Measurements from ENCODE around the gene LMX1A.

The LMX1A gene

DNA sequence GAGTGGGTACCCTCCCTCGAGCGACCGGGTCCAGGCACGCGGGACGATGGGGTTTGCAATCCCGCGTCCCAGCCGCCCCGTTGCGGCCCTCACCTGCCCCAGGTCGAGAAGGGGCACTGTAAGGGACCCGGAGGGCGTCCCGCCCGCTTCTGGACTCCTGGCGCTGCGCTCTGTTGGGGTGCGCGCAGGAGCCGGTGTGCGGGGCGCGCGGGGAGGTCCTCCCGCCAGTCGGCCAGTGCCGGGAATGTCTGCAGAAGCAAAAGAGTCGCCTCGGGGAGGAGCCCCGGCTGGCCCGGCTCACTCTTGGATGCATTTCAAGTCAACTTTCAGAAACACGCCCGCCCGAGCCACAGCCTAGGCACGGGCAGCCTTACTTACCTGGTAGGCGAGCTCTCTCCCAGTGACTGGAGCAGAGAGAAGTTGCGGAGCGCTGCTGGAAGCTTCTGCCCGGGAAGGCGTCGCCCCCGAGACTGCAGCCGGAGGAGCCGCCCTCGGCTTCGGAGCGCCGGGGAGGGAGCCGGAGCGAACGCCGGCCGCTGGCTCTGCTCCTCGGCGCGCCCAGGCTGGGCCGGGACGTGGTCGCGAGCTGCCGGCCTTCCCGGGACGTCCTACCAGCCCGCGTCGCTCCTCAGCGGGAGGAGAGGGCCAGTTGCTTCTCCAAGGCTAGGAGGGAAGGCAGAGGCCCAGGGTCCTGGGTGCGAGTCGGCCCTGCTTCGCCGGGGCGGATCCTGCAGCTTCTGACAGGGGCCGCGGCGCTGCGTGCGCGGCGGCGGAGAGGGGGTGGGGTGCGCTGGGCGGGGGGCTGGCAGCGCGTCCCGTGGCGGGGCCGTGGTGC, at the start of gene LMX1A:
TSS of gene LMX1A (minus strand) at position 739 of the 835 bp plus-strand sequence. CDS start 1,156 bp downstream, outside the sequence.
- no peak for DNase-seq

GRCh38 chr1:165403835-165404482, 47.4 kb upstream of the LMX1A start:
- no peak for DNase-seq

GRCh38 chr1:165402517-165403111, 46.1 kb upstream of the LMX1A start:
- no peak for DNase-seq

DNA sequence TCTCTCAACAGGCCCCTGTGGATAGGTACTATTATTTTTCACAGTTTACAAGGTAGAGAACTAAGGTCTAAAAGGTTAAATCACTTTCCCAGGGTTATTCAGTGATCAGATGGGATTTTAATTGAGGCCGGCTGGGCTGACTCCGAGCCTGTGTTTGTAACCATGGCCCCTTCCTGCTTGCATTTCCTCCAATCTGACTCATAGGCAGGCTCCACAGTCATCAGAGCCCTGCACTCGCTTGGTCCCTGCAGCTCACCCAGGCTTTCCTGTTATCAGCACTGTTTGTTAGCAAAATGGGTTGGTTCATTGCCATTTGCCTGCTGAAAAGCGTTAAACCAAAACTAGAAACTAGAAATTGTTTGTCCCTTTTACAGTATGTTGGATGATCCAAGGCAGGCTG, 41.4 kb upstream of the LMX1A start:
- DNase-seq, result no peak

DNA sequence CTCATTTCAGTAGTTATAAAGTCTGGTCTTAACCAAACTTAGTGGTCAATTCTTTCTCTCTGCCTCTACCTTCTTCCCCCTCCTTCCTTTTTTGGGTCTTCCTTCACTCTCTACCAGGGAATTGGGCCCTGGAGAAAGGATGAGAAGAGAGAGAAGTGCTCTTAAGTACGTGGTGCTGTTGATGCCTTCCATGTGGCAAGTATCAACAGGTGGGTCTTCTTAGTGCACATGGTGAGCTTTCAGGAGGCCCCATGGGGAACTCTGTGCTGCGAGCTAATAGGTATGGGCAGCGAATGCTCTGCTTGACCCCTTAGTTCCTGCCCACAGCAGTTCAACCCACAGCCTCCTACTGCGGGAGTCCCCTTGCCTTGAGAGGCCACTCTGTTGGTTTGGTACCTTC, 39.4 kb upstream of the LMX1A start:
- DNase-seq, result no peak

DNA sequence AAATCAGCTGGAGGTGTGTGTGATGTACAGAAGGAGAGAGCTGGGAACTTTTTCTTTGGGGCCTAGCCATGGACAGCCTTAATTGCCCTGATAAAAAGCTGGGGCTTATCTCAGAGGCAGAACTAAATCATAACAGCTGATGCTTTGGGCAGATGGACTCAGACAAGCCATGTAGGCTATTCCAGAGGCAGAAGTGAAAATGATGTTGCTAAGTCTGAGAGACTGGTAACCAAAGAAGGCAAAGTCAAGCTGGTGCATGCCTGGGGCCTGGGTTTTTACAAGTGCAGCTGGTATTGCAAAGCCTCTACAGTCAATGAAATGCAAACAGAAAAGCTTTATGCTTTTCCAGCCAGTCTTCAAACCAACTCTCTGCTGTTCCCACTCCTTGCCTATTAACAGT, 39.0 kb upstream of the LMX1A start:
- DNase-seq, result no peak

- peak; percentile 56 for DNase-seq
Observed at GRCh38 chr1:165392634-165393571, 36.4 kb upstream of the LMX1A start.

GRCh38 chr1:165389609-165390008, 33.1 kb upstream of the LMX1A start:
- no peak for DNase-seq

GRCh38 chr1:165387961-165388360, 31.4 kb upstream of the LMX1A start:
- no peak for DNase-seq

DNA sequence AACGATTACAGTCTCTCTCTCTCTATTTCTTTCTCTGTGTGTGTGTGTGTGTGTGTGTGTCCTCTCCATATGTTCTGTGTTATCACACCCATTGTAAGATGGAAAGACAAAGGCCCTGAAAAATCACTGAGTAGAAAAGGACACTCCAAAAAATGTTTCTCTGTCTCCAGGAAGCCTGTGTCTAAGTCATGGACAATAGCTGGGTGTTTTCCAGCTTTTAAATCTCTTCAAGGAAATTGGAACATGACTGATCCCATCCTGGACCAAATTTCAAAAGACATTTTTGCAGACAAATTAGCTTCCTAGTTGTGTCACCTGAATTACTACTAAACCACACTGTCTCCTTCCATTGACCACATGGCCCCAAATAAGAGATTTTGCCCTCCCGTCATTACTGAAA, 31.0 kb upstream of the LMX1A start:
- no peak for DNase-seq

GRCh38 chr1:165383599-165384405, 27.3 kb upstream of the LMX1A start:
- DNase-seq, result no peak

DNA sequence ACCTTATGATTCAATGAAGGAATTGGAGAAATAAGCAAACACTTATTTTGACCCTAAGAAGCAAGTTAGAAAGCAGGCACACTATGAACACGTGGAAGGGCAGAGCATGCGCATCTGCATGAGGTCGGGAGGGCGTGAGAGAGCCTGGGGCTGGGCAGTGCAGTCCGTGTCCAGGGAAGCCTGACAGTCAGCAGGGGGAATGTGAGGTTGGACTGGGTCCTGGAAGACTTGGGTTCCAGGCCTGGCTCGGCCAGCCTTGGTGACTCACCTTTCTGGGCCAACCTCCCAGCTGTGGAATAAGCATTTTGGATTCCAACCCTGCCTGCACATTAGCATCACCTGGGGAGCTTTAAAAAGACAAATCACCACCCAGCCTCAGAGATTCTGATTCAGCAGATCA, 26.6 kb upstream of the LMX1A start:
- no peak for DNase-seq

DNA sequence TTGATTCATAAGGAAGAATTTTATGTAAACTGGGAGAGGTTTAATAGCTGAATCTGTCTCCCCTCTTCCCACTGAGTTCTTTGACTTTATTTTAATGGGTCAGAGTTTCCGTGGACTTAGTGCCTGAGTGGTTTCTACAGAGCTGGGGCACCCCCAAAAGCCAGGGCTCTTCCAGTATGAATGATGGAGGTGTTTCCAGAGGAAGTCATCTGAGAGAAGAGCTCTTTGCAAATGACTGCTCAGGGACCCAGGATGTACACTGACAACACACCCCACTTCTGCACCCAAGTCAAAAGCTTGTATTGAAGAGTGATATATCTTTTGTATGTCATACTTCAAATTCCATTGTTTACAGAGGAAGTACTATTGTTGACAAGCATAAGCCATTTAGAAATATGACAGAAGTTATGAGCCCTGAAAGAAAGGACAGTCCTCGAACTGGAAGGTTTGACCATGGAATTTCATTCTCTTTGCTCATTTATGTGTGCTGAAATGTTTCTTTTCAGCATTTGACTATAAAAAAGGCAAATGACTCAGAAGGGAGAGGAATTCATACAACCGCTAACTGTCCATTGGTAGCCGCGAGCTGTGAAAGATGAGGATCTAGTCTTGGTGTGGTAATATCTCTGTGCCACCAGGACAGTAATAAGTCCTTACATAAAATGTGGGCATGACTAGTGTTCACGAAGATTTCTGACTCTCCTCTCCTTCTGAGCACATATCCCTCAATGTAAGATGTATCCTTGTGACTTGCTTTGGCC, 25.4 kb upstream of the LMX1A start:
- no peak for DNase-seq

DNA sequence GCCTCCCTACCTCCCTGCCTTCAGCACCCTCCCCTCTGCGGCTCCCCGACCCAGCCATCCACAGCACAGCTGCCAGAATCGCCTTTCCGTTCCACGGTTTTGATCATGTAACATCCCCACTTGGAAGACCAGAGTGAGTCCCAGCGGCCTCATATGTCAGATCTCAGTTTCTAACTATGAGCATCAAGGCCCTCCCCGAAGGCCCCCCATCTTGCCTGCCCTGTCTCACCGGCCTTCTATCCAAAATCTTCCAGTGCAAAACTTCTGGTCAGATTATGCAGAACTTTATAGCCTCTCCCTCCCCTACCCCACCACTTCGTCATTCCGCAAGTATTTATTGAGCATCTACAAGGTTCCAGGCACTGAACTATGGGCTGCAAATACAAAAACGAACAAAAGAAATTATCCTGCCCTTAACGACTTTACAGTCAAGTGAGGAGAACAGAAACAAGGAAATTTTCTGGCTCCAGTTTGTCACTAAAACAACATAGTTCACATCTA, 20.3 kb upstream of the LMX1A start:
- DNase-seq, result no peak

DNA sequence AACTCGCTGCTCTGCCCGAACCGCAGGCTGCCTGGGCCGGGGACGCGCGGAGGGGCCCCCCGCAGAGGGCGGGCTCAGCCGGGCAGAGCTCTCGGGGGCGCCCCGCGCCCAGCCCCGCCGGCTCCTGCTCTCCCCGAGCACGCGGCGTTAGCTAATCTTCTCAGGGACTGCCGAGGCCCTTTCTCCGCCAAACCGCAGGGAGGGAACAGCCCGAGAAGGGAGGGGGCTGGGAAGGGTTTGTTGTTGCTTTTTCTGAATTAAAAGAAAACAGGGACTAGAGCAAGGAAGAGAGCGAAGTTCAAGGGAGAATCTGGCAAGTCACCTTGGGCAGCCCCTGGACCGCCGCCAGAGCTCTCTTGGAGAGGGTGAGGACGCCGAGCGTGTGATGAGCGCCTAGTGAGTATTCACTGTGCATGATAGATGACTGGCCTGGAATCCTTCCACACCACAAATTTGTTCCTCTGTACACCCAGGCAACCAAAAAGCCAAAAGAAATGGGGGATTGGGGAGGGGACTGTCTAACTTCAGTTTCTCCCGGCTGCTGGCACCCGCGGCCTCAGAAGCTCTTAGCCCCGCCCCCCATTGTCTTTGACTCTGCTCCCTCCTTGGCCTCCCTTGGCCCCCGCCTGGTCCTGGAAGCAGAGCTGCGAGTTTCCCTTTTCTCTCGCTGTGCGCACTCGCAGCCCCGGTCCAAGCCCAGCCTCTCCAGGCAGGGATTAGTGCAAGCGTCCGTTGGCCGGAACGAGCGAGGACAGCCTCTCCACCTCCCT, 19.7 kb upstream of the LMX1A start:
- DNase-seq, result no peak

- peak; percentile 21 for DNase-seq
Observed at GRCh38 chr1:165375623-165376022, 19.1 kb upstream of the LMX1A start.

- DNase-seq, result no peak
Observed at GRCh38 chr1:165371588-165372225, 15.2 kb upstream of the LMX1A start.

DNA sequence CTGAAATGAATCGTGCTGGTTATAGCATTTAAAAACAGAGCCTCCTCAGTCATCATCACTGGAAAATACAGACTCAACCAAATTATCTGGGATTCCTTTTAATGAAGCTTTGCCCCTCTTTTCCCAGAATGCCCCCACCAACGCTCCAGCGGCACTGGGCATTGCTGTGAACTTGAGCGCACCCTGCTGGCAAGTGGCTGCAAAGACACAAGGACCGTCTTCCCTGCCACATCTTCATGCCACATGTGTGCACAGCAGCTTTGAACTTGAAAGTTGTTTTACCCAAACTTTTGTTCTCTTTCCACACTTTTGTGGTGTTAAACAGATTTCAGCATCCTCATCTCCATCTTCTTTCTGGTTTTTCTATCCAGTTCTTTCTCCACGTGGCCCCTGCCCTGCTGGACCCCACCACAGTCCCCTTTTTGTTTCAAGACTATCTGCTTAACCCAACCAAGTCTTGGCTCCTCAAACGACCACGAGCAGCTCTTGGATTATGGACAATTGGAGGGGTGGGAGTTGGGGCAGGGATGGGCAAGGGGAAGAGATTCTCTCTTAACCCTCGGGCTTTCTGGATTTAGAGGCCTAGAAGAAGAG, 12.8 kb upstream of the LMX1A start:
- no peak for DNase-seq

DNA sequence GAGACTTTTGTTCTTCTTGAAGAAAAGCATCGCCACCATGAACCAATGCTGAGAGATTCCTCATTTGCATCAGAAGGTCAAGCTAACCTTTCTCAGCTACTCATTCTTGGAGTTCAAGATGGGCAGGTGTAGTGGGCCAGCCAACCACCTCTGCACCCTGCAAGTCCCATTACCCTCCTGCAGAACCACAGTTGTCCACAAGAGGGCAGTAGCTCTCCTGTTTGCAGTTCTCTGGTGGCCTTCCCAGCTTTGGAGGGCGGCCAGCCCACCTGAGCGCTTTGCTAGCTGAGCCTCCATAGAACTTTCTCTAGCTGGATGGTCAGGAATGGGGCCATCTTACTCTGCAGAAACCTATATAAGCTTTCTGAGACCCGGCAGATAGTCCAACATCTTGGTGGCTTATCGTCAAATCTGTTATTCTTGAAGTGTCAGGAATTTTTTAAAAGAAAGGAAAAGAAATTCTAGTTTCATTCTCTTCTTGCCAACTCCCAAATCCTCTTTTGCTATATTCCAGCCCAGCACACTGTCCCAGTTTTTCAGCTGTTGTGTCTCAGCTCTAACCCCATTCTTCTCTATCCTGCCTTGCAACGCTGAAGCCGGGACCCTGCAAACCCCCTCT, 11.0 kb upstream of the LMX1A start:
- no peak for DNase-seq
